GM19452 (cell line): ENCODE data around the gene HDGF.

Experiments
- ATAC-seq: cut with Tn5 transposase; IDR thresholded peaks from one replicate; pipeline ENCODE4 v1.9.1; 2021; ENCODE audit not compliant: unreplicated experiment

HDGF gene

DNA sequence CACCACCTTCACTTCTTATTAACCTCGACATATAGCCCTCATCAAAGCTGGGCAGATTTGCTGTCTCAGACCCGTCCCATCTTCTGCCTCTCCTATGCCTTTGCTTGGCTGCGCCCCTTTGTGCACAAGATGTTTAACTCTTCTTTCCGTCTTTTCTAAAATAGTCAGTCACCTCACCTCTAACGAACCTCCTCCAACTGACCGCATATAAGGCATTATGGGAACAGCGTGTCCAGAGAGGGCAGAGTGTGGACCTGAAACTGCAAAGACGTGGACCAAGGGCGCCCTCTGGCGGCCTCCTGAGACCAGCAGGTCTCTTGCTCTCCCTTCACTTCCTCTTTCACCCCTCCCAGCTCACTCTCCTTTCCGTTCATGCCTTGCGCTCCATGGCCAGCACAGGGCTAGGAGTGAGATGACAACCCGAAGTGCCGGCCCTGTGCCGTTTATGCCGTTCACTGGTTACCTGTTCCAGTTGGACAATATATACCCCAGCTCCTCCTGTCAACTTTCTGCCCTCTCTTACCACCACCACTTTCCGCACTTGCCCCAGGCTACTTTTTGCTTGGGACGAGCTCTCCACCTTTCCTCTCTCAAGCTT lies 25.7 kb downstream of the HDGF start:
- ATAC-seq, result no peak

DNA sequence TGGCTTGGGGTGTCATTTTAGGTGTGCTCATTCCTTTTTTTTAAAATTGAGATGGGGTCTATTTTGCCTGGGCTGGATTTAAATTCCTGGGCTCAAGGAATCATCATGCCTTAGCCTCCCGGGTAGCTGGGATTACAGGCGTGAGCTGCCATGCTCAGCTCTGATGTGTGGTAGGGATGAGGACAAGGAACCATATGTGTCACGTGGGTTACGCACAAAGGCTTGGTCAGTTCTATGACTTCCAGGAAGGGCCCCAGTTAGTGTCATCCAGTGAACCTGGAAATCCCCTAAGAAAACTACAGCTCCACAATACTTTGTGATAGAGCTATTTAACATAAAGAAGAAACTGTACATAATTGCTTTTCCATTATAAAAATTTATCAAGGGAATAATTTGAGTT lies 29.9 kb downstream of the HDGF start:
- no peak for ATAC-seq

DNA sequence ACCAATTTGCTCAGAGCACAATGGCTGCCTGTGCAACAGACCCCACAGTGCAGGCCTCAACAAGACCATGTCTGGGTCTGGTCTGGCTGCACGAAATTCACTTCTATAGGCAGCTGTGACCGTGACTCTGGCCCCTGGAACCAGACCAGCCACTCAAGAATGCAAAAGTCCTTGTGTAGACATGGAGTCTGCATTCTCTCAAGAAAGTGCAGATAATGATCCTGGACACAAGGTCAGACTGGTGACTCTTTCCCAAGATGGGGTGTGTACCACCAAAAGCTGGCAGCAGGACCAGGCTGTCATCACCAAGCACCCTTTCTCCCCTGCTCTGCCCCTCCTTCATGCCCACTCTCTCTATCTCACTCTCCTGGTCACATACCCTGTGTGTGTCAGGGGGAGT lies 30.3 kb downstream of the HDGF start:
- ATAC-seq, result no peak

DNA sequence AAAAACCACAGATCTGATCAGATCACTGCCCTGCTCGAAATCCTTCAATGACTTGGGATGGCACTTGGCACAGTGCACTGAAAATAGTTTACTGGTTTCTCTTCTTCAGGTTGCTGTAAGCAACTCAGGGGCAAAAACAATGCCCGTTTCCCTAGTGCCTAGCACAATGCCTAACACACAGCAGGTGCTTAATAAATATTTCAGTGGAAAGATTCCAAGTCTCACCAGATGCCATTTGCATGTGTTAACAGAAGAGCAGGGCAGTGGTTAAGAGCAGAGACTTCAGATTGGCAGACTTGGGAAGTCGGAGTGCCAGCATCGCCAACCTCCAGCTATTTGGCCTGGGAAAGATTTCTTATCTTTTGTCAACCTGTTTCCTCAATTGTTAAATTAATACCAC lies 34.1 kb downstream of the HDGF start:
- no peak for ATAC-seq

DNA sequence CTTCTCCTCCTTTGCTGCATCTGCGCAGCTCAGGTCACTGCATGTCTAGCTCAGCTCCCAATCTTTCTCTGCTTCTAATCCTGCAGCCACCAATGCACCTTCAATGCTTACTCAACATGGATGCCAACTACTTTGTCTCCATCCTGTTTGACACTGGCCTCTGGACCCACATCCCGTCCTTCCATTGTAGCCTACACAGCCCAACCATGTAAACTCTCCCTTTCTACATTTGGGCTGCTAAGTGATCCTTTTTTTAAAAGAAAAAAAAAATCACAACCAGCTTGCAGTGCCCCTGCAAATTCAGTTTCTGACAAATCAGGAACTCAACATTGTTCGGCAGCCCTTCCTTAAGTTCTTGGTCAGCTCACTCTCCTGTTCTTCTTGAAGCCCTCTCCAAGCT lies 36.6 kb downstream of the HDGF start:
- ATAC-seq, result no peak

DNA sequence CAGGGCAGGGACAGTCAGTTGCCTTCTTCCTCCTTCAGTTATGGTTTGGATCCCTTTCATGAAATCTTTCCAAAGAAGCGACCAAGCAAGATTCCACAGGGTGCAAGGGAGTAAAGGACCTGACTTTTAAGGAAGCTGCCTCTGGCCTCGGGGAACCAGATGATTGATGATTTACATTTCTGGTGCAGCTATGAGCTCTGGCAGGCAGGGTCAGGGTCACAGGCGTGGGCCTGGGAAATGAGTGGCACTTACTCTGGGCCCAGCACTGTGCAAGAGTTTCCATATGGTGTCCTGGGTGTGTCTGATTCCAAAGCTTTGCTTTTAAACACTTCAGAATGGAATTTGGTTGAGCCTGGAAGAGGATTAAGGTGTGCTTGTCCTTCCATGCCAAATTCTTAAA lies 38.8 kb downstream of the HDGF start:
- ATAC-seq, result no peak

DNA sequence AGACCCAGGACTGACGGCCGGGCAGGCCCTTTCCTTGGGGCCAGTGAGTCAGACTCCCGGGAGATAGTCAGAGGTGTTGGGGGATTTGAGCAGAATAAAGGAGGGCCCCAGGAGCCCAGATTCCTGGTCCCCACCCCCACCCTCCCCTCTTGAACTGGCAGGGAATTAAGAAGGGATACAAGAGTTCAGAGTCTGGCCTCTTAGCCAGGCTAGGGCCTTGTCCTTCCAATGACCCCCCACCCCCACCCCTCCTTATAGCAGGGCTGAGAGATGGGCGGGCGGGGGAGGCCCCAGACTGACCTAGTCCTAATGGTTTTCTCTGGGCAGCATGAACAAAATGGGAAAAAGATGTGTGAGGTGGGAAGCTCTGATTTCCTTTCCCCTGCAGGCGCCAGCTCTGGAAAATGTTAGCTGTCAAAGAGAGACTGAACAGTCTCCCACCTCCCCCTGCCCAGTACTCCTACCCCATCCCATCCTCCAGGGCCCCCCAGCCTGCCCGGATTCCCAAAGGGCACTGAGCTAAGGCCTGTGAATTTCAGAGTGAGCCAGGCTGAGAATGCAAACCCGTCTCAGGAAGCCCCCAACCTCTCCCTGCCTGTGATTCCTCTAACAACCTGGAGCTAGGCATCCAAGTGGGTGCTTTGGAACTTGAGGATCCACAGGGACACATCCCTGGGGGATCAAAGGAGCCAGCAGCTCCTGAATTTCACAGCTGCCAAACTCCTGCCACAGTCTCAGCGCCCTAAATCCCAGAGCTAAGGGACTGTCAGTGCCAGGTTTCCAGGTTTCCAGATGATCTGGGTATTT lies 40.3 kb downstream of the HDGF start:
- ATAC-seq, result no peak

DNA sequence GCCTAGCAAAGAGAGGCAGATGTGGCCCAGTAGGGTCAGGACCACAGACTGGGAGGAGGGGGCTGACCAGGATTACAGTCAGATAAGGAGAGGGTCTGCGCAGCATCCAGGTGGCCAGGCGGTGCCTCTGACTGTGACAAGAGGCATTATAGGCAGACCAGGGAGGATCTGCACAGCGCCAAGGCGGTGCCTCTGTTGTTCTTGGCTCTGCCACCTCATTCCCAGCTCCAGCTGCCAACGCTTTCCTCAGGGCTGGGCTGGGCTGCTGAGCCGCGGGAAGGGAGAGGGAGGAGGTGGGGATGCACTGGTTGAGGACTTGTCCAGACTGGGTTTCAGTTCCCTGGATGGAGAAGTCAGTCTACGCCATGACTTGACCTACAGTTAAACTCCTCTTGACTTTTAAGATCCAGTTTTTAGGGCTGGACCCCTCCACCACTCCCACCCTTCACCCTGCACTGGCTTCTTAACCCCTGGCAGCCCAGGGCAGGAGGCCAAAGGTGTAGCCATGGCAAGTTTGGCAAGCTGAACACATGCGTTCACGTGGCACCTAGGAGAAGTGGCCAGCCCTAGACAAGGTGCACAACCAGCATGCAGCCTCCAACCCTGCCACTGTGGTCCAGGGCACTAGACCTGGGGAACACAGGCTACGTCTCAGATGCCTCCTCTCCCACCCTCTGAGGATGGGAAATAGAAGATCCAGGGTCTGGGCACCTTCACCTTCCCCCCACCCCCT lies 41.6 kb downstream of the HDGF start:
- no peak for ATAC-seq

DNA sequence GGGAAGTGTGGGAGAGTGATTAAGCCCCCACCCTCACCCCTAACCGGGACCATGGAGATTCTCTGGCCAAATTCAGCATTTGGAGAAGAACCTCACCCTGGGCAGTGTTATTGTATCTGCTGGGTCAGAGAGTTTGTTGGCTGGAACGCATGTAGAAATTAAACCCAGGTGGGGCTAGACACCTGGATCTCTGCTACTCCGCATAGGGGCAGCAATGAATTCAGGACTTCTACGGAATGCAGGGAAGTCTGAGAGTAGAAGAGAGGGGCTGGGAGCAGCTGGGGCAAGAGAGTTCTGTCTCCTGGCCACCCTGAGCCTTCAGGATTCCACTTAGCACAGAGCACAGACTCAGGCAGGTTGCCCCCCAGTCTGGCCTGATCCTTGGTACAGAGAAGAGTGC lies 42.4 kb downstream of the HDGF start:
- ATAC-seq, result no peak

DNA sequence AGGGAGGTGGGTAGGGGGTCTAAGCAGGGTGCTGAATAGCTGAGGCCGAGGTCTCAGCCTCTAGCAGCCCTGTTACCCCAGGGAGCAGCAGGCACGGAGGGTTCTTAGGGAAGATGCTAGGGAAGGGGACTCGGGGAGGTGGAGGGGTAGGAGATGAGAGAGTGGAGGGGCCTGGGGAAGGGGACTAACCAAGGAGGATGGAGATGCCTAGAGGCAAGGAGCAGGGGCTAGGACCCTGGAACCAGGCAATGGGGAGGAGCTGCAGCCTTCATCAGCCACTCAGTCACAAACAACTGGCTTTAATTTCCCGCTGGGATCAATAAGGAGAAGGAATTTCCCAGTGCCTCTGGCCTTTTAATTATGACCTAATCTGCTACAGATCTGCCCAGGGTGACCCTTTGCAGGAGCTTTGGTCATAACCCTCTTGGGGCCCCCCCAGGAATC lies 43.2 kb downstream of the HDGF start:
- ATAC-seq, result no peak

DNA sequence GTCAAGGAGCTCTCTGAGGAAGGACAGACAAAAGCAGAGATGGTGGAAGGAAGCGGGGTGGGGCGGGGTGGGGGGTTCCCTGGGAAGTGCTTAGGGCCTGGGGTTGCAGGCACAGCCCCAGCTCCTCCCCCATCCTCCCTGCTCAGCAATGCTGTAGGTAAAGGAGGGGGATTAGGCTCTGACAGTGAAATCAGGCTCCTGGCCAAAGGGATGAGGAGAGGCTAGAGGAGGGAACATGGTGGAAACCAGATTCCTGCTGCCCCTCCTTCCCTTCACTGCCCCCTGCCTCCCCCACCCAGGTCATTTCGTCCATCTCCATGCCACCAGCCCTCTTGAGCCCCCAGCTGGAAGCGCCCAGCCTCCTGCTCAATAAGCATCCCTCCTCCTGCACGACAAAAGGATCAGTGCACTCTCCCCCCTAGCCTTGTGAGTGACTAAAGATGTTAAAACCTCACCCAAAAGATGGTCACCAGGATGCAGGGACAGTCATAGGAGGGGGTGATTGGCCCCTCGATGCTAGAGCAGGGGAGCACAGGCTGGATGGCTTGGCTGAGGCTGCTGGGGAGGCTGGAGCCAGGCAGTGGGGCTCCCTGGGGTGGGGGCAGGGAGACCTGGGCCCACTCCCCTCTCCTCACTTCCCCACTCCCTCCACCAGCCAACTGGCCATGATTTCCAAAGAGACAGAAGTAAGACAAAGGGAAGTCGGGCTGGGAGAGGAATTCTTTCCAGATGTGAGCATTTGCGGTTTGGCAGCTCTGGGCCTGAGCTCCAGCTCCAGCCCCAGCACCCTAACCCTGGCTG lies 43.9 kb downstream of the HDGF start:
- no peak for ATAC-seq

DNA sequence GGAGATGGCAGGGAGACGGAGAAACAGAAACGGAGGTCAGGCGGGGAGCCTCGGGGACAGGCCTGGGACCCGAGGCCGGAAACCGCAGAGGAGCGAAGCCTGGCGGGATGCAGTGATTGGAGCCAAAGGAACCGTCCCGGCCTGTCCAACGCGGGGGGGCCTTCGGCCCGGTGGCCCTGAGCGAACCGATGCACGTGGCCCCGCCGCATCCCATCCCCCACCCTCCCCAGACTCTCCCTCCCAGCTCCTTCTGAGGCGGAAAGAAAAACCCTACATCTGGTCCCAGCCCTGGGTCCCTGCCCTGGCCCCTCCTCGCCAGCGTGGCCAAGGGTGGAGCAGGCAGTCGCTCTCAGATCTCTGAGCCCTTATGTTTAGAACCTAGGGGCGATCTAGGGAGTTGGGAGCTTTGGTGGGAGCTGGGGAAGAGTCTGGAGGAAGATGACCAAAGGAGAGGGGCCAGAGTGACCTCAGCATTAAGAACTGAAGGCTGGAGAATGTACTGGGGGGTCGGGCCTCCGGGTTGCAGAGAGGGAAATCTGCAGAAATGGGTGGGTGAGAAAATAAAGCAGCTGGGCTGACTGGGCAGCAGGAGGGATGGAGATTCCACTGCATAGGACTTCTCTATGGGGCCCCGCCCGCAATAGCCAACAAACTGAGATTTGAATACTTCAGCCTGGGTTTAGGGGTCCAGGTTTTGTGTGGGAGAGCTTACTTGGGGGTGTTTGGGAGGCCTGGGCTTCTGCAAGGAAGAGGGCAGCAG lies 44.6 kb downstream of the HDGF start:
- ATAC-seq, result no peak

DNA sequence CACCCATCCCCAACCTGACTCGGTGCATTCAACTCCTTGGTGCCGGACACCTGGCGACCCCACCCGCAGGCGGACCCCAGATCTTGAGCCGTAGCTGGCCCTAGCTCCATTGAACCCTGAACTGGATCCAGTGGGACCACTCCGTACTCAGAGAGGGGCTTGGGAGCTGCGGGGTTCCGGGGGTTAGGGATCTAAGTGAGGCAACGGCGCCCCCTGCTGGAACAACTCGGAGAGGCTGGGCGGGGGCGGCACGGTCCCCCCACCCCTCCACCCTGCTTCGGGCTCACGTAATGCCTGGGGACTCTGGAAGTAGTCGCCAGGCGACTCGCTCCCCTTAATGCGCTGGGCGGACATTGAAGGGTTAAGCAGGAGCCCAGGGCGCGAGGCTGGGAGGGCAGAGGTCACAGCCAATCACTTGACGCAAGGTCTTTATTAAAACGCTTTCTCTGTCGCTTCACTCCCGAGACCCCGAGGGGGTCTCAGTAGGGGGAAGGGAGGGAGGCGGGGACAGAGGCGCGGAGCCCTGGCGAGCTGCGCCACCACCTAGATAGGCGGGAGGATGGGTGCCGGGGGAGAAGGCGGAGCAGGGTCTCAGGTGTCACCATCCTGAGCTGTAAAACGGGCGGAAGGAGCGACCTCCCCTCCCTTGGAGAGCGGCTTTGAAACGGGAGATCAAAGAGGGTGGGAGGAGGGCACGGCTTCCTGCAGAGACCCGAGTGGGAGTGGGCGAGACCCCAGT lies 45.4 kb downstream of the HDGF start:
- no peak for ATAC-seq

DNA sequence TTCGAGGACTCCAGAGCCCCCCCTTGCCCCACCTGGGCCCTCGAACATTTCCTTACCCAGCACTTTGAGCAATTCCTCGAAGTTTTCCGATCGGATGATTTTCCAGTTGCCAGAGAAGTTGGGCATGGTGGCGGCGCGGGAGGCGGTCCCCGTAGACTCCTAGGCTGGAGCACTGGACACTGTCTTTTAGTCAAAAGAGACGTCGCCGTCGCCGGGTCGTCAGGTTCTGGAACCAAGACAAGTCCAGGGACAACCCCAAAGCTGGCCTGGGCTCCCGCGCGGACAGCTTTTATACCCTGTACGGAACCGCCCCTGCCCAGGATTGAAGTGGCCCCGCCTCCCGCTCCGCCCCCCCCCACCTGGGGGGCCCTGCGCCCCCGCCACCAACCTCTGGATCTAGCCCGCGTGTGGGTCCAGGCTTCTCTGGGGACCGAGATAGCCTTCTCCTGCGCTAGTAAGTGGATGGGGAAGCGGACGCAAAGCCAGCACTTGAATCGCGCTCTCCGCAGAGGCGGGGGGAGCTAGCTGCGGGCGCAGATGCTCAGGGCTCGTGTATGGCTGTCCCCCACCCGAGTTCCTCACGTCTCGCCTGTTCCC lies 46.1 kb downstream of the HDGF start, which contains the start of gene CRABP2:
Gene CRABP2 (minus strand): TSS at position 263 of the 597 bp plus-strand sequence. CDS start 137 bp downstream, at position 126.
- ATAC-seq, result no peak

DNA sequence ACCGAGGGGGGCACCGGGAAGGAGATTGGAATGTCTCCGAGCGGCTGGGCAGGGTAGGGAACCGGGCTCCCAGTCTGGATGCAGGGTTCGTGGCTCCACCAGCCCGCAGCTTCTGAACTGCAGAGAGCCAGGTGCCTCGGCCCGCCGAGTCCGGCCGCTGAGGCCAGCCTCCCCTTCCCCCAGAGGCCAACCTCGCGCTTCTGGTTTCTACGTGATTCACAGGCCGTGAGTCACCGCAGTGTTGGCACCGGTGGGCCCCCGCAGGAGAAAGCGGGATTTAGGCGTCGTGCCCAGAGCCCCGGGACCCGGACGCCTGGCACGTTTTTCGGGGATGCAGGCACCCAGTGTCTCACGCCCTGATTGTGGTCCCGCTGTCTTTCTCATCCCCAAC lies 46.5 kb downstream of the HDGF start:
- ATAC-seq, result no peak

DNA sequence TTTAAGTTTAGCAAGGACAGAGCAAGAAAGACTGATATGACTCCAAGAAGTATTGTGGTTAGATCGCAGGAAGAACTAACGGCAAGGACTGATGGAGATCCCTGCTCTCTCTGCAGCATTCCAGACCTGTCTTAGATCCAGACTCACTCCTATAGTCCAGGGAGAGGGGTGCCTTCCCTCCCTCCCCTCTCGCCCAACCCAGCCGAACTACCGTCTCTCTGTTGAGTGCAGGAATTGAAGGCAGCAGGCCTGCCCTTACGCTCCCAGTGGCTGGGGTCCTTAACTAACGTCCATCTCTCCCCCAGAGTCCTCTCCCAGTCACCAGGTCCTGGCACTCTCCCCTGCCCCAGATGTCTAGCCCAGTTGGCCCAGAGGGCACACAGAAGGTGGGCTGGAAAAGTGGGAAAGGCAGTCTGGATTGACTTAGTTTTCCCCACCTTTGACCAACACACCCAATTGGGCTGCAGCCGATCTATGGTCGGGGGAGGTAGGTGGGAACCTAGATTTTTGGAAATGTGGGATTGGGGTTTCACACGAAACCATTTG lies 47.2 kb downstream of the HDGF start:
- ATAC-seq, result no peak

DNA sequence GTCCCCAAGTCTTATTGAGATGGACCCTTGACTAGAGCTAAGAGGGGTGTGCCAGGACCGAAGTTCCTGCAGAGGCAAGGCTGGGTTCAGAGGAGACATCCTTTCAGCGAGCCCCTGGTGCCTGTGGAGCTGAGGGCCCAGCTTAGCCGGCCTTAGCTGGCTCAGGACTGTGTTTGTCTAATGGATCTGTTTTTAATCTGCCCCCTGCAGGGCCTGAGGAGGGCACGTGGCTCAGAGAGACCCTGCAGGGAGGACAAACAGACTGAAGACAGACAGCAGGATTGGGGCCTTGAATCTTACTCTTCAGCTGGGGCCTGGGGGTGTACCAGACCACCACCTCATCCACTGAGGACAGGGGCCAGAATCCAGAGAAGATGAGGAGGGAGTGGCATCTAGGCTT lies 47.7 kb downstream of the HDGF start:
- no peak for ATAC-seq

DNA sequence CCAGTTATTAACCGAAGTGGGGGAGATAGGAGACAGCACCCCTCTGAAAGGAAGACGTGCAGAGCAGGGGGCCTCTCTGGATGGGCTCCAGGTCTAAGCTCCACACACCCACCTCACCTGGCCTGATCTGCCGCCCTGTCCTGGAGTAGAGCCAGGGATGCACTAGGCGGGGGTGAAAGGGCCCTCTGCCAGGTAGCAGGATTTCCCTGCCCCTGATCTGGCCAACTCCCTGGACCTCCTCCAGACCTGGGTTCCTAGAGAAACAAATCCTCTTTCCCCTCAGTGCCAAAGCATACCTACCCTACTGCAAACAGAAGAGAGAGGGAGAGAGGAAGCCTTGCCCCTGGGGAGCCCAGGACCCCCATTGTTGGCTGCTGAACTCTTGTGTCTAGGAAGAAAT lies 48.1 kb downstream of the HDGF start:
- ATAC-seq, result no peak
